ENCODE data around the gene MRPL46. TPM values are rescaled to one million over a fixed set of nuclear protein-coding genes. Genes with fewer than 3 reads are reported as not detected.

Gene MRPL46
- total RNA-seq (ENCODE audit: unreplicated experiment) = 21.2 TPM
- long read RNA-seq, transcript MRPL46-201 (4 exons, 1,019 nt) = major isoform, 17 of 19 reads
- long read RNA-seq, partial matches to known transcripts = 0 of 19 reads
- long read RNA-seq, other reads (novel, unspliced or antisense) = 1 of 19 reads

DNA sequence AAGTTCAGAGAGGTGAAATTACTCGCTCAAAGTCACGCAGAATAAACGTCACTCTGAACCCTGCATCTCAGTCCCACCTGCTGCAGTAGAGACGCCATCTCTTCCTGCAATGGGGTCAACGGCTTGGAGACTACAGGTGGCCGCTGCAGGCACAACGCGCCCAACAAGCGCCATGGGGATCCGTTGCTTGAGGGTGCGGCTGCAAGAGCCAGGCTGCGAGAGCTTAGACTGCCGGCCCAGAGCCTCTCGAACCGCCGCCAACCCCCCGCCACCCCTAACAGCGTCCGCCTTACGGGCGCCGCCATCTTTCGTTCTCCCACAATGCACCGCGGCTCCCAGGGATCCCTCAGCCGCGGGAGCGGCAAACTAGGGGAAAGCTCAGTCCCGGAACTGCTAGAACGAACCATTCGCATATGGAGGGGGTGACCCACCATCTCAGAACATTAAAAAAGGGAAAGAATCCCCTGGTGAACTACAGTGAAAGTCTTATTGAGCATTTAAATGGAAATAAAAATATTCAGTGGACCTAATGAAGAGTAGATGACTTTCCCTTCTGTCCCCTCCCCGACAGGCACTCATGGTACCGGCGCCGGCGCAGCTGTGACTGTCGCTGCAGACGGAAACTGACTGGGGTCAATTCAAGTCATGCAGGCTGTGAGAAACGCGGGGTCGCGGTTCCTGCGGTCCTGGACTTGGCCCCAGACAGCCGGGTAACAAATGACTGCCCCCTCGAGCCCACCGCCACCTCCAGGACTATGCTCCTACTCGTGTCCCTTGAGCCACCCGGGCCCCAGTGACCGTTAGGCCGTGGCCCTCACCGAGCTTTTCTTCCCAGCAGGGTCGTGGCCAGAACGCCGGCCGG, at the start of gene MRPL46, which contains the start of gene MRPS11:
Gene MRPL46 (minus strand): TSS at position 316 of the 862 bp plus-strand sequence. CDS start 11 bp downstream, at position 305.
Gene MRPS11 (plus strand): TSS at position 636 of the 862 bp plus-strand sequence. CDS start 10 bp downstream, at position 646.
- H3K4me1 Mint-ChIP-seq (ENCODE audit: unreplicated experiment) = peaks cover 25% of the 10 kb centered on the region
- peak within 1 kb of the TSS; percentile 92 for H3K4me3 Mint-ChIP-seq (ENCODE audit: unreplicated experiment)
- peaks cover 4% of the 10 kb centered on the region for H3K27me3 Mint-ChIP-seq (ENCODE audit: unreplicated experiment)
- TF ChIP-seq, protein P1, sequence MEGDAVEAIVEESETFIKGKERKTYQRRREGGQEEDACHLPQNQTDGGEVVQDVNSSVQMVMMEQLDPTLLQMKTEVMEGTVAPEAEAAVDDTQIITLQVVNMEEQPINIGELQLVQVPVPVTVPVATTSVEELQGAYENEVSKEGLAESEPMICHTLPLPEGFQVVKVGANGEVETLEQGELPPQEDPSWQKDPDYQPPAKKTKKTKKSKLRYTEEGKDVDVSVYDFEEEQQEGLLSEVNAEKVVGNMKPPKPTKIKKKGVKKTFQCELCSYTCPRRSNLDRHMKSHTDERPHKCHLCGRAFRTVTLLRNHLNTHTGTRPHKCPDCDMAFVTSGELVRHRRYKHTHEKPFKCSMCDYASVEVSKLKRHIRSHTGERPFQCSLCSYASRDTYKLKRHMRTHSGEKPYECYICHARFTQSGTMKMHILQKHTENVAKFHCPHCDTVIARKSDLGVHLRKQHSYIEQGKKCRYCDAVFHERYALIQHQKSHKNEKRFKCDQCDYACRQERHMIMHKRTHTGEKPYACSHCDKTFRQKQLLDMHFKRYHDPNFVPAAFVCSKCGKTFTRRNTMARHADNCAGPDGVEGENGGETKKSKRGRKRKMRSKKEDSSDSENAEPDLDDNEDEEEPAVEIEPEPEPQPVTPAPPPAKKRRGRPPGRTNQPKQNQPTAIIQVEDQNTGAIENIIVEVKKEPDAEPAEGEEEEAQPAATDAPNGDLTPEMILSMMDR (IDR thresholded peaks at IDR 0.05; ENCODE audit: unreplicated experiment) = no peak
- peak within 1 kb of the TSS; percentile 92 for H3K27ac Mint-ChIP-seq (ENCODE audit: unreplicated experiment)
- no peaks in the 10 kb centered on the region for H3K9me3 Mint-ChIP-seq (ENCODE audit: unreplicated experiment)
- DNase-seq (ENCODE audit: low spot score) = peak; percentile 87
- H3K36me3 Mint-ChIP-seq (ENCODE audit: low read depth, unreplicated experiment) = peaks cover 3% of the 10 kb centered on the region

DNA sequence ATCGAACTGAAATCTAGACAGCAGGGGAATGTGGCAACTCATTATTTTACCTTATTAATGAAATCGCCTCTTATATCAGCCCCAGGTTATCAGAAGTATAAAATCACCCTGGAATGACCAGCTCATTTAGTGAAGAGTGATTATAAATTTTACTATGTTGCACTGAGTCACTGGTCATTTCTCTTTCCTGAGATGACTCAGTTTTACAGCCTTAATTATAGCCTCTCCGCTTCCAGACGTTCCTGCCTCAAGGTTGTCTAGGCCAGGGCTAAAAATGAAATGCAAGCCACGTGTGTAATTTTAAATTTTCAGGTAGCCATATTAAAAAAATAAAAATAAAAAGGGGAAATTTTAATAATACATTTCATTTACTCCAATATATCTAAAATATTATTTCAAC, 46.0 kb upstream of the MRPL46 start:
- no peaks in the 10 kb centered on the region for H3K27me3 Mint-ChIP-seq (ENCODE audit: unreplicated experiment)
- peaks cover 4% of the 10 kb centered on the region for H3K36me3 Mint-ChIP-seq (ENCODE audit: low read depth, unreplicated experiment)
- no peaks in the 10 kb centered on the region for H3K9me3 Mint-ChIP-seq (ENCODE audit: unreplicated experiment)
- no peaks in the 10 kb centered on the region for H3K4me1 Mint-ChIP-seq (ENCODE audit: unreplicated experiment)
- no peak overlapping the region for H3K27ac Mint-ChIP-seq (ENCODE audit: unreplicated experiment)
- TF ChIP-seq, protein P1 (IDR thresholded peaks at IDR 0.05; ENCODE audit: unreplicated experiment) = no peak
- DNase-seq (ENCODE audit: low spot score) = no peak
- H3K4me3 Mint-ChIP-seq (ENCODE audit: unreplicated experiment) = no peak overlapping the region

DNA sequence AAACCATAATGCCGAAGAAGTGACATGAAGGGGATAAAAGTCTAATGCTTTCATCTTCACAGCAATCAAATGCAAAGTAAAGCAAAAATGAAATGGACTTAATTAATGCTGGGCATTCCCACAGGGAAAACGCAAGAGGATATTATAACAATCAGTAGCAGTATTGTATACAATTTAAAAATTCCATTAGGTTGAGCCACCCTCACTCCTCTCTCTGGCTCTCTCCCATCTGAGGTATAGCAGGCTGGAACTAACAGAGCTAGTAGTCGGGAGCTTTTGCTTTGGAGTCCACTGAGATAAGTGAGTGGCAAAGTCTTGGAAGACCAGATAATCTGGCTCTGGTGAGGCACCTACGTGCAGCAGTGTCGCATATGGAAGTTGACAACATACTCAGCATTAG, 45.4 kb upstream of the MRPL46 start:
- no peaks in the 10 kb centered on the region for H3K4me1 Mint-ChIP-seq (ENCODE audit: unreplicated experiment)
- no peak overlapping the region for H3K4me3 Mint-ChIP-seq (ENCODE audit: unreplicated experiment)
- H3K36me3 Mint-ChIP-seq (ENCODE audit: low read depth, unreplicated experiment) = peaks cover 4% of the 10 kb centered on the region
- no peak for DNase-seq (ENCODE audit: low spot score)
- no peaks in the 10 kb centered on the region for H3K9me3 Mint-ChIP-seq (ENCODE audit: unreplicated experiment)
- TF ChIP-seq, protein P1 (IDR thresholded peaks at IDR 0.05; ENCODE audit: unreplicated experiment) = no peak
- no peaks in the 10 kb centered on the region for H3K27me3 Mint-ChIP-seq (ENCODE audit: unreplicated experiment)
- H3K27ac Mint-ChIP-seq (ENCODE audit: unreplicated experiment) = no peak overlapping the region

DNA sequence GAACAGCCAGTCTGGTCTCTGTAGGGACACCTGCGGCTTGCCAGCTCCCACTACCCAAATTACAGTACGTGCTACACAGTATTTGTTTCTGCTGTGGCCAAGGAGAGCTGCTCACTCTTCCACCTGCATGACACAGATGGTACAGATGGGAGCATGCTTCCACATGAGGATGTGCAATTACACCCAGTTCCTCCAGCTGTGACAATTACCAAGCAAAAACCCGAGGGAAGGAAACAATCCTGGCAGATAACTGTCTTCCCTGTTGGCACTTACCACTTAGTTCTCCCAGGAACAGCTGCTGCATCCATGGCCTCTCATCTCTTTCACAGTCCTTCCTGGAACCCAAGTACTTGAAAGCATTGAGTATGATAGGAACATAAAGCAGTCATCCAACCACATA, 44.9 kb upstream of the MRPL46 start:
- no peak overlapping the region for H3K27ac Mint-ChIP-seq (ENCODE audit: unreplicated experiment)
- TF ChIP-seq, protein P1 (IDR thresholded peaks at IDR 0.05; ENCODE audit: unreplicated experiment) = no peak
- H3K4me1 Mint-ChIP-seq (ENCODE audit: unreplicated experiment) = no peaks in the 10 kb centered on the region
- H3K36me3 Mint-ChIP-seq (ENCODE audit: low read depth, unreplicated experiment) = peaks cover 4% of the 10 kb centered on the region
- no peaks in the 10 kb centered on the region for H3K9me3 Mint-ChIP-seq (ENCODE audit: unreplicated experiment)
- no peaks in the 10 kb centered on the region for H3K27me3 Mint-ChIP-seq (ENCODE audit: unreplicated experiment)
- H3K4me3 Mint-ChIP-seq (ENCODE audit: unreplicated experiment) = no peak overlapping the region
- DNase-seq (ENCODE audit: low spot score) = no peak

DNA sequence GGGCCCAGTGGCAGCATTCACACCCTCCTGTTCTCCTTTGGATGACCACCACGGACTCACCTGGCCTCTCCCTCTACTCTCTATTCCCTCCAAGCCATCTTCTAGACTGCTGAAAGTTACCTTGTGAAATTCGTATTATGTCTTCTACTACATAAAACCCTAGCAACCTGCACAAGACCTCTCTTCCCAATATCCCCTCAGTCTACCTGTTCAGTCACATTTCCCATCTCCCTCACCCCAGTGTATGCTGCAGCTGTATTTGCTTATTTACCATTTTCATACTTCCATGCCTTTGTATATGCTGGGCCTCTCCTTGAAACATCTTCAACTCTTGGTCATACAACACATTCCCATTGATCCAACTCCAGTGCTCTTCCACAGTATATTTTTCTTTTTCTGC, 44.0 kb upstream of the MRPL46 start:
- DNase-seq (ENCODE audit: low spot score) = no peak
- no peak overlapping the region for H3K27ac Mint-ChIP-seq (ENCODE audit: unreplicated experiment)
- H3K4me1 Mint-ChIP-seq (ENCODE audit: unreplicated experiment) = no peaks in the 10 kb centered on the region
- H3K9me3 Mint-ChIP-seq (ENCODE audit: unreplicated experiment) = no peaks in the 10 kb centered on the region
- TF ChIP-seq, protein P1 (IDR thresholded peaks at IDR 0.05; ENCODE audit: unreplicated experiment) = no peak
- no peaks in the 10 kb centered on the region for H3K27me3 Mint-ChIP-seq (ENCODE audit: unreplicated experiment)
- H3K36me3 Mint-ChIP-seq (ENCODE audit: low read depth, unreplicated experiment) = peaks cover 4% of the 10 kb centered on the region
- no peak overlapping the region for H3K4me3 Mint-ChIP-seq (ENCODE audit: unreplicated experiment)

Measured in endothelial cell (in vitro differentiated cells).